COLO668 (cell line): ENCODE data around the gene MS4A6E.
"Not testable (repeated sequence)": the region's sequence is repeated elsewhere in the genome, so short reads cannot be mapped to it uniquely, and the experiment has no call there.

Source experiments
- DNase-seq: peaks from one replicate; lab custom pipeline; 2025; ENCODE audit not compliant: unreplicated experiment; lab: John Stamatoyannopoulos, UW

Gene MS4A6E, protein sequence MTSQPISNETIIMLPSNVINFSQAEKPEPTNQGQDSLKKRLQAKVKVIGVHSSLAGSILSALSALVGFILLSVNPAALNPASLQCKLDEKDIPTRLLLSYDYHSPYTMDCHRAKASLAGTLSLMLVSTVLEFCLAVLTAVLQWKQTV

DNA sequence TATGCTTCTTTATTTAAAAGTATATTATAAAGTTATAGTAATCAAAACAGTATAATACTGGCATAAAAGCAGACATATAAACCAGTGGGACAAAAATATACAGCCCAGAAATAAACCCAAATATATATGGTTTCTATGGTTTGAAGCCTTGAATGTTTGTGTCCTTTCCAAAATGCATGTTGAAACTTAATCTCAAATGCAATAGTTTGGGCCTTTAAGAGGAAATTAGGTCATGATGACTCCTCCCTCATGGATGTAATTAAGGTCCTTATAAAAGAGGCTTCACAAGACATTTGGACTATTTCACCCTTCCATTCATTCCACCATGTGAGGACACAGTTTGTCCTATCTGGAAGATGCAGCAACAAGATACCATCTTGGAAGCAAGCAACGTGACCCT is at the start of gene MS4A6E:
TSS of gene MS4A6E (plus strand) at position 301 of the 400 bp plus-strand sequence. CDS start 7,641 bp downstream, outside the sequence.
- no peak for DNase-seq

DNA sequence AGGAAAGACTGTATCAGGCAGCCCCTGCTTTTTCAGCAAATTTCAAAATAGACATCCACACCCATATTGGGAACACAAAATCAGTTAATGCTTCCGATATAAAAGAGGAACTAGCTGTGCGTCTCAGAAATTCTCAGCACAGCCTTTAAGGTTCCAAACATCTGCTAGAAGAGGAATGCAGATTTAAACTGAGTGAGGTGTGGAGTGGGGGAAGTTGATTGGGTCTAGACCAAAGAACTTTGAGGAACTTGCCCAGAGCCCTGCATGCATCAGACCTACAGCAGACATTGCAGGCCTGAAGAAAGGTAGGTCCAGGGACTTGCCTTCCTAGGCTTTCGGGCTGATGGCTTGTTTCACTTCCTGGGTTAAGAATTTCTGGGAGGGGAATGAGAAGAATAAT is 46.6 kb upstream of the MS4A6E start, which contains the start of gene MS4A4A:
TSS of gene MS4A4A (plus strand) at position 255 of the 400 bp plus-strand sequence. CDS start at position 265, 10 bp downstream.
- no peak for DNase-seq

DNA sequence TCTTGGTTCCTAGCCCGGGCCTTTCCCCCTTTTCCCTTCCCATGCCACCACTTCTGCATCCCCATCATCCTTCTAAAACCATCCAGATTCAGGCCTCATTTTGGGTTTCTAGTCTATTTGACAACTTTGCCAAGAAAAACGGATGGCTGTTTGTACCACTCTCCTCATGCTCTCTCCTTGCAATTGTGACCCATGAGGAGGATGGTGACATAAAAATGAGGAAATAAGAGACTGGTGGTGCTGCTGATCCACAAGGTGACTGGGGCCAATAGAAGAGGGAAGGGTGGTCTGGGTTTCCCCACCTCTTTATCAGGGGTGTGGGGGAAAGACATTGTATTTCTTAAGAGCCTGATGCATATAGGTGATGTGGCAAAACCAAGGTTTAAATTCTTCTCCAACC is 45.6 kb upstream of the MS4A6E start:
- DNase-seq = no peak

DNA sequence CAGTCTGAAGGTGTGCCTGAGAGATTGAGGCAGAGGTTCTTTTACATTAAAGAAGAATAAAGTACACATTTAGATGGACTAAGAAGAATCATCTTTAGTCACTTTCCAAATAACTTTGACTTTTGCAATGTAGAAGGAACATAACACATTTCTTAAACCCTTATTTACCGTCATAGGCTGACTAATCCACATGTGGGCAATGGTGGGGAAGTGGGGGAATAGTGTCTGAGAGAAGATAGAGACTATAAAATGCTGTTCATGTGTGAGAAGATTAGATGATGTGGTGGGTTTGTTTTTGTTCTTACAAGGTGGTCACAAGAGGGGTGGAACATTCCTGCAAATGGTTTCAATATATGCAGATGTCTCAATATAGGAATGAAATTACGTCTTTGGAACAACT is 44.8 kb upstream of the MS4A6E start:
- DNase-seq = no peak

DNA sequence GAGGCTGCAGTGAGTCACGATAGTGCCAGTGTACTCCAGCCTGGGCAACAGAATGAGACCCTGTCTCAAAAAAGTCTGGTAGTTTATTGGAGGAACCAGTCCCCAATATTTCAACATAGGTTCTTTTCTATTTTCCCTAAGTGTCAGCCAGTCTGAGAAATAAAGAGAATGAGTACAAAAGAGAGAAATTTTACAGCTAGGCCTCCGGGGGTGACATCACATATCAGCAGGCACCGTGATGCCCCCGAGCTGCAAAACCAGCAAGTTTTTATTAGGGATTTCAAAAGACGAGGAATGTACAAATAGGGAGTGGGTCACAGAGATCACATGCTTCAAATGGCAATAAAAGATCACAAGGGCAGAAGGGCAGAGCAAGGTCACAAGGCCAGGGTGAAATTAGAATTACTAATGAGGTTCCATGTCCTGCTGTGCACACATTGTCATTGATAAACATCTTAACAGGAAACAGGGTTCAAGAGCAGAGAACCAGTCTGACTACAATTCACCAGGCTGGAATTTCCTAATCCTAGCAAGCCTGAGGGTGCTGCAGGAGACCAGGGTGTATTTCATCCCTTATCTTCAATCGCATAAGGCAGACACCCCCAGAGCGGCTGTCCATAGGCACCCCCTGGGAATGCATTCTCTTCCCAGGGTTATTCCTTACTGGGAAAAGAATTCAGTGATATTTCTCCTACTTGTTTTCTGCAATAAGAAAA is 41.5 kb upstream of the MS4A6E start:
- DNase-seq = not testable (repeated sequence)

DNA sequence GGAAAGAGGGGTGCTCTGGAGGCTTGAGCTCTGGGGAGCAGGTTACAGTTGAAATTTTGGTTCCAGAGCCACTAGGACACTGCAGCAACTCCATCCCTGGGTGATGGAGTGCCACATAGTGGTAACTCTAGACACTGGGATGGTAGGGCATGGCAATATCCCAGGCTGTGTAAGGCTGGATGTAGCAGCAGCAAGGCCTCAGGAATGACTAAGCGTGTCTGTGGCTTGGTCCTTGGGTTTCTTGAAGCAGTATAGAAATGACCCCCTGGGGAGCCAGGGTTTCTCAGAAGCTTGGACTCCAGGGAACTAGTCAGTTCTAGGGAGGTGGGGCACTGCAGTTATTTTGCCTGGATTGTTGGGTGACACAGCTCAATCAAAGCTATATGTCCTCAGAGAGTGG is 38.5 kb upstream of the MS4A6E start:
- DNase-seq = no peak

DNA sequence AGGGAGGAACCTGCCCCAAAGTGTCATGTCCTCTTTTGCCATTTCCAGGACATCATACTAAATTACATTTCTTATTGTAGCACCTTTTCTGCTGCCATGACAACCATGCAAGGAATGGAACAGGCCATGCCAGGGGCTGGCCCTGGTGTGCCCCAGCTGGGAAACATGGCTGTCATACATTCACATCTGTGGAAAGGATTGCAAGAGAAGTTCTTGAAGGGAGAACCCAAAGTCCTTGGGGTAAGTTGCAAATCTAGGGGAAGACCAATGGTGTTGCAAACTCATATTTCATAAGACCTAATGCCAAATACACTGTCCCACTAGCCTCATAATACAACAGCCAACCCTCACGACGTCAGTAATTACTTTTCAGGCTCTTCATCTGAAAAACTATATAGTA is 34.9 kb upstream of the MS4A6E start:
- no peak for DNase-seq

DNA sequence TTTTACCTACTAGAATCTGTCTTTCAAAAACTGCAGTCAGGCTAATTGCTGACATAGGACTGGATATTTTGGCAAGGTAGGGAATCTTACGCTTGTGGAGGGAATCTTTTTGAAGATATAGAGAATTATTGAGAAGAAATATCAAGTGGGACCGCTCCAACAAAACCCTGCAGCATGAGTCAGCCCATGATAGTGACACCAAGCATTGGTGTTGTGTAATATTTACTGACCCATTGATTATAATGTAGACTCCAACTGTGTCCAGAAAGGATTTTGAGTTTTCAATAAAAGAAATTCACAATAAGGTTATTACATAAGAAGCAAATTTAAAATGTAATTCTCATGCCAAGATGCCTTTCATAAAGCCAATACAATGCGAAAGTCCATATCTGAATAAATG is 25.9 kb upstream of the MS4A6E start:
- DNase-seq = no peak

DNA sequence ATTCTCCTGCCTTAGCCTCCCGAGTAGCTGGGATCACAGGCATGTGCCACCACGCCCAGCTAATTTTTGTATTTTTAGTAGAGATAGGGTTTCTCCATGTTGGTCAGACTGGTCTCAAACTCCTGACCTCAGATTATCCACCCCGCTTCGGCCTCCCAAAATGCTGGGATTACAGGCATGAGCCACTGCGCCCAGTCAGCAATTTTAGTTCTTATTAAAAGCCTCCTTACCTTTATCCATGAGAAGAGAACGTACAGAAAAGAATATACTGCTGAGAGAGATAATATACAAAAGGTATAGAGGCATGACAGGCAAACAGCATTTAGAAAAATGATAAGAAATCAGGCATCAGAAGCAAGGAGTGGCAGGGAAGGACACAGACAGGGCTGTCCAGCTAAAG is 25.2 kb upstream of the MS4A6E start:
- not testable (repeated sequence) for DNase-seq

DNA sequence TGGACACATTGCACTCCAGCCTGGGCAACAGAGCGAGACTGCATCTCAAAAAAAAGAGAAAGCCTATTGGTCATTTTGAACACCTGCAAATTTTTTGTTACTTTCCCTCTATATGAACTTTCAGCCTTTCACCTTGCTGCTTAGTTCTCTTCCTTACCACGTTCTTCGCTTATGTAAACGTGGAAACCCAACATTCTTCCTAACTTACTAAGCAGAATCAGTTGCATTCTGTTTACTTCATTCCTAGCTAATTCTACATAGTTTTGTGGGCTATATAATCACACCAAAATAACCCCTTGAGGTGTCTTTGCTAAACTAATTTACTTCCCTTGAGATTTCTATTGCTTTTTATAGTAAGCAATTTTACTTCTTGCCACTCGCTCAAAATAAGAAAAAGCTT is 23.4 kb upstream of the MS4A6E start:
- no peak for DNase-seq

DNA sequence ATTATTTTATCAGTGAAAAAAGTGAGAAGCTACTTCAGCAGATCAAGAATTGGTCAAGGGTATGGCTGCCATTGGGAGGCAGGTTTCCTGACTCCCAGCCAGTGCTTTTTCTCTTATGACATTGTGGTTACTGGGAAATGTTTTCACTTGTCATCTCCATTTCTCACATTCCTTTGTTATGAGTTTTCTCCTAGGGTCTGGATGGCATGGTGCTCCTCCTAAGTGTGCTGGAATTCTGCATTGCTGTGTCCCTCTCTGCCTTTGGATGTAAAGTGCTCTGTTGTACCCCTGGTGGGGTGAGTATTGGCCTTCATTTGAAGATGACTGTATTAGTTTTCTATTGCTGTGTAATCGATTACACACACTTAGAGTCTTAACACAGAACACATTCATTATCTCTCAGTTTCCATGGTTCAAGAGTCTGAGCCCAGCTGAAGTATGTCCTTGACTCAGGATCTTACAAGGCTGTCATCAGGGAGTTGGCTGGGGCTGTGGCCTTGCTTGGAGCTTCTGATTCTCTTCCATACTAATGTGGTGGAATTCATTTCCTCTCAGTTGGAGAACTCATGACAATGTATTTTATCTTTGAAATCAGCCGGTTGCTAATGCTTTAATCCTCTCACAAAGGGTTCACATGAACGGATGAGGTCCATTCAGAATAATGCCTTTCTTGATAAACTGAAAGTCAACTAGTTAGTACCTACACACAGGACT is 21.0 kb upstream of the MS4A6E start:
- DNase-seq = no peak

DNA sequence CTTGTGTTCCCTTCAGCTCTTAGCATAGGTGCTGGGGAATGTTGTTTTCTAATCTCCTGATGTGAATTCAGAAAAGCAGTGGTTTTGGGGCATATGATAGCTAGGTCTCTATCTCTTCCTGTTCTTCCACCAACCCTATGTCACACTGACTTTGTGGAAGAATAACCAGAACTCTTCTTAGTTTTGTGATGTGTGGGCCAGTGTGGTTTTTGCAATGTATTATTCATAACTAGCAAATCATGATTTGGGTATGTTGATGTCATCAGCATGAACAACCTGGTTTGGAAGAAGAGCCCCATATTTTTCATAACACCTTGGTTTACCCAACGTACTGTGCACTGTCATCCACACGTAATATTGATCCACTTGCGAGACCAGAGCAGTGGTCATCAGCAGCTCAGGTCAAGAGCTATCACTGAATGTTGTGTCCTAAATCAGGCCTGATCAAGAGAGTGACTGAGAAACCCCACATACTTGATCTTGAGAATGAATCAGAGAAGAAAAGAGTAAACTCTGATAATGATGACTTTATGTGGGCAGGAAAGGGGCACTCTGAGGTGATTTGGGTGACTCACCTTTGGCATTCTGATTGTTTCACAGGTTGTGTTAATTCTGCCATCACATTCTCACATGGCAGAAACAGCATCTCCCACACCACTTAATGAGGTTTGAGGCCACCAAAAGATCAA is 19.4 kb upstream of the MS4A6E start:
- no peak for DNase-seq

DNA sequence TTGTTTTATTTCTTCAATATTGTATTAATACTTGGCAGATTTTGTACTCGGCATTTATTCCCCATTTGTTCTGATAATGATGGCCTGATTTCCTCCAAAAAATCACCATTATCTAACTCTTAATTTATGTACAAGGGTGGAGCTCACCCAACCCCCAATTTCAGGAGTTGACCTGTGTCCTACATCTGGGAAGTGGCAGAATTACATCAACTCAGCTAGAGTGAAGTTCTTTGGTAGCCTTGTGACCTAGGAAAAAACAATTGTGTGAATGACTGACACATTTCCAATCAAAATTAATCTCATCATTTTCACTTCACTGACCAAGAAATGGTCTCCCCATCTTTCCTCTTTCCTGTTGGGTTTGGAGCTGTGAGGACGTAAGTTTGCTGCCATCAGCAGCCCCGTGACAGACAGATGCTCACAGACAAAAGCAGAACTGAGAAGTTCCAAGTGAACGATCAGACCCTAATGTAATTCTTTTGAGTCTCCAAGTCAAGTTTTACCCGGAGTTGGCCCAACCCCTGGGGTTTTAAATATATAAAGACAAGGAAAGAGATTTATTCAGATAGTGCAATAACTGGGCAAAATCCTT is 16.6 kb upstream of the MS4A6E start:
- no peak for DNase-seq

DNA sequence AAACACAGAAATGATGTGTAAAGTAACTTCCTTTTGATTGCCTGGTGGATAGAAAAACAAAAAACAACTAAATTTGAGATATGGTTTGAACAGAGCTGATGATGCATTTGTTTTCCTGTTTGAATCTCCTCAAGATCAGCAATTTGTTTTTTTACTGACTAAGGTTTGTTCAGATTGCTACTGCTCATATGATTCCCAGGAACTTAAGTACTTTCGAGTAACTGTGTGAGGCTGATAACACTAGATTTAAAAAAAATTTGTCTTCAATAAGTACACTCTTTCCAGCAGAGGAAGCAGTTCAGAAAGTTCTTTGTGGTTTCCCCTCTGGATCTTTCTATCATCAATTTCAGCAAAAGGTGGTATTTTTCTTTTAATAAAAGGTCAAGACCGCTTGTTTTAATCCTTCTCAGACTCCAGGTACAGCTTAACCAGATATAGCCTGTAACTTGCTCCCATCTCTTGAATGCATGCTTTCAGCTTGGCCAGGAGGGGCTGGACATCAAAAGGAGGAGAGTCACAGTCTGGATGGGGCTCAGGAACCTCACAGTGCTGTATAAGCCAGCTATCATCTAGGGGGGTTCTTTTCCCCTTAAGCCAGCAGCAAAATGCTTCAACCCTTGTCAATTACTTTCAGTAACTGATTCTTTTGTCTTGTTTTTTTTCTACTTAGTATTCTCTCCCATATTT is 12.3 kb upstream of the MS4A6E start:
- no peak for DNase-seq

DNA sequence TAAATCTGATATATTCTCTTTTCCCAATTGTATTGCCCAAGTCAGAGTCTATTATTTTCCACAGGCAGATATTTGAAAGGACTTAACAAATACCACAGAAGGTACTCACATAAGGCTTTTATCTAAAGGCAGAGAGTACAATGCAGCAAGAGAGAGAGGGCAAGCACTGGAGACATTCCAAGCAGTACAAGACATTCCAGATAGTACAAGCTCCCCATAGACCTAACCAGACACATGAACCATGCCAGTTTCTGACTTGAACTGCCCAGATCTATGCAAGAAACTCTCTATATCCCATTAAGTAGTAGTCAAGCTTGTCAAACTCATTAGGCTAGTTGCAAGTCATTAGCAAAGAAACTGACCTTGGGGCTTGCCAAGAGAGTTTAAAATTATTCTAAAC is 11.2 kb upstream of the MS4A6E start:
- no peak for DNase-seq

DNA sequence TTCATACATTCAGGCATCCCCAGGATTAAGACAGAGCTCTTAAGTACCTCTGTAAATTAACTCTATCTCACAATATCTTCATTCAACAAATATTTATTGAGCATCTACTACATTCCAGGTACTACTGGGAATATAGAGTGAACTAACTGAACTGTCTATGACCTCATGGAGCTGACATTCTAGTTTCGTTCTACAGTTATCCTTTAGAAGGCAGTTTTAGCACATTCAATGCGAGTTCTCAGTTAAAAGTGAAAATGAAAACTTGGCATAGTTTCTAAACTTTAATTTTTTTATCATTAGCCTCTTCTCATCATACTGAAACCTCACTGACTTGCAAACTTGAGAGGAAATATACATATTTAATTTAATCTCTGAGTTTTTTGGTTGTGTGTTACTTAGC is 10.7 kb upstream of the MS4A6E start:
- no peak for DNase-seq

DNA sequence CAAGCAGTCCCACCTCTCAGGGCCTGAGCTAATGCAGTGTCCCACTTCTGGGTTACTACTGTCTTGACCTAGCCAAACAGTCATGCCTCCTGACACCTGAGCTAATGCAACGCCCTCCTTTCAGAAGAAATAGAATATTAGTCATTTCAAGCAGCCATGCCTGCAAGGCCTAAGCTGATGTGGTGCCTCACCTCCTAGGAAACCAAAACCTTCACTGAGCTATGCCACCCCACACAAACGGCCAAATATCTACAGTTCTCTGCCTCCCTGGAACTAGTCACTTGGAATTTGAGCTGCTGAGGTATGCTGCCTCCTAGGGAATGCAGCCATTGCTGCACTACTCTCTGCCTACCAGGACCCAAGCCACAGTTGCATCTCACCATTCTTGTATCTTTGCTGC is 8.3 kb upstream of the MS4A6E start:
- DNase-seq = no peak

DNA sequence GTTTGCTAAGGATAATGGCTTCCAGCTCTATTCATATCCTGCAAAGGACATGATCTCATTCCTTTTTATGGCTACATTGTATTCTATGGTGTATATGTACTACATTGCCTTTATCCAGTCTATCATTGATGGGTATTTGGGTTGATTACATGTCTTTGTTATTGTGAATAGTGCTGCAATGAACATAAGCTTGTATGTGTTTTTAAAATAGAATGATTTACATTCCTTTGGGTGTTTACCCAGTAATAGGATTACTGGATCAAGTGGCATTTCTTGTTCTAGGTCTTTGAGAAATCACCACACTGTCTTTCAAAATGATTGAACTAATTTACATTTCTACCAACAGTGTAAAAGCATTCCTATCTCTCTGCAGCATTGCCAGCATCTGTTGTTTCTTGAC is 6.0 kb upstream of the MS4A6E start:
- DNase-seq = no peak

DNA sequence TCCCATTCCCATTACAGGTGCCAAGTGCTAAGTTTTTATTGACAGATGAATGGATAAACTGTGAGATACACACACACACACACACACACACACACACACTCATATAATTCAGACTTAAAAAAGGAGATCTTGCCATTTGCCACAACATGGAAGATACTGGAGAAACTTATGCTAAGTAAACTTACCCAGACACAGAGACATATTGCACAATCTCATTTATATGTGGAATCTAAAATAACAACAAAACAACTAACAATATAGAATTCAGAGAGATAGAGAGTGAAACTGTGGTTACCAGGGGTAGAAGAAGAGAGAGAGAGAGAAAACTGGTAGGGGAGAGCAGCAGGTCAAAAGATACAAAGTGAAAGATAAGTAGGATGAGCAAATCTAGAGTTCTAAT is 1.4 kb downstream of the MS4A6E start:
- DNase-seq = no peak

DNA sequence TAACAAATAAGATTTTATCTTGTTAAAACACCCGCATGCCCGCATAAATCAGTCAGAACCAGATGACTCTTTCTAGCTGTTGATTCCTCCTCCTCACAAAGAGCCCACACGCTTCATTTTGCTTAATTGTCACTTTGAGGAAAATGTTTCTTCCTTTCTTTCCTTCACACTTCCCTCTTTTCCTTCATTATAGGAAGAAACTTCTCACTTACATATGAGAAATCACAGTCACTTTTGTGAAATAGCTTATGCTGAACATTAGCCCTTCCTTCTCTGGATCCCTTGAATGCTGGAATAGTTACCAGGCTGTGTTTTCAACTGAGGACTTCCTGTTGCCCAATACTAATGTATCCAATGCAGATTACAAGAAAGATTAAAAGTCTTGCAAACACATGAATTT is 5.8 kb downstream of the MS4A6E start:
- DNase-seq = no peak
